Pancreas (tissue), 10 donors: ENCODE results near the gene PTEN. TPM values are rescaled to one million over a fixed set of nuclear protein-coding genes. Genes with fewer than 3 reads are reported as not detected.

Experiments
- ATAC-seq, 4 donors: fragments of 200-7000 bp; cut with Tn5 transposase; one replicate each; pipeline versions ENCODE4 v1.8.0 to v1.9.1; 2020; ENCODE audit warnings: mild to moderate bottlenecking in 4 of 4, moderate library complexity in 4 of 4
- DNase-seq, 6 donors: peaks; one replicate each; pipeline ENCODE4 v3.0.0-alpha.2; 2020
- FAIRE-seq: peaks from 2 replicates; lab custom pipeline; 2012; peaks lifted over from hg19 to GRCh38; lab: Jason Lieb, UNC
- H3K27ac ChIP-seq, 4 donors: fragments of 200-600 bp; sonication (generic); 1 replicate in 3 of 4; 2 replicates in 1 of 4; pipeline versions ENCODE4 v1.5.0 to v1.8.0; 2020
- H3K27me3 ChIP-seq, 4 donors: fragments of 200-600 bp; one replicate each; pipeline ENCODE4 v1.8.0; 2021
- H3K36me3 ChIP-seq, 3 donors: fragments of 200-600 bp; sonication (generic) in 1 of 3; one replicate each; pipeline versions ENCODE4 v1.5.0 to v1.8.0; 2020 to 2021
- H3K4me1 ChIP-seq, 3 donors: fragments of 200-600 bp; one replicate each; pipeline ENCODE4 v1.8.0; 2021
- H3K4me3 ChIP-seq, 4 donors: fragments of 200-600 bp; sonication (generic) in 2 of 4; one replicate each; pipeline versions ENCODE4 v1.5.0 to v1.8.0; 2020 to 2021
- H3K9me3 ChIP-seq, 4 donors: fragments of 200-600 bp; one replicate each; pipeline ENCODE4 v1.8.0; 2021
- CTCF ChIP-seq, 4 donors: fragments of 200-600 bp; sonication (generic) in 3 of 4; IDR thresholded peaks; one replicate each; pipeline versions ENCODE4 v1.5.0 to v1.8.0; 2021; ENCODE audit warnings: antibody characterized with exemption in 4 of 4
- WGBS, 2 donors: extraction: QIAGEN DNeasy Blood & Tissue Kit; methylation state at CpG; one replicate each; pipeline ENCODE4 v1.1.7; 2013; 5-methylcytosine and 5-hydroxymethylcytosine counted together
- intact Hi-C, 3 donors: fragments of 100-400 bp; cut with DNase I; formaldehyde crosslinking; loops; one replicate each; pipeline versions ENCODE4 v1.11.1 to v1.14.2; 2022
- polyA plus RNA-seq, 2 donors: library from polyadenylated mRNA; stranded (reverse); fragments of 200-250 nt; gene quantifications; one replicate each; pipeline ENCODE4 v1.2.3, GENCODE V29; 2013
- total RNA-seq, 6 donors: library from RNA; stranded (reverse); fragmentation: NEBNext Ultra II Directional in 4 of 6; extraction: Animal tissue kit (Norgen Biotek cat#: 25700) in 4 of 6; gene quantifications; one replicate each; pipeline versions ENCODE4 v1.2.1 to v1.2.4, GENCODE V29; 2021 to 2023
- donor health status: healthy with polysubstance abuse.
- donor health status: DM: no; HTN: no; CAD: no; lungs with moderate emphysema.
- donor health status: DM: no; HTN: no; CAD: no.
- donor health status: control.
- donor health status: control.
- donor health status: Bipolar disorder and iron deficiency.
- donor health status: DM: yes; HTN: yes; CAD: no.
- donor health status: DM: no; HTN: no; CAD: no.
- donor health status: DM: no; HTN: no; CAD: no.
- donor health status: DM: yes; HTN: yes; CAD: no.

PTEN gene
- total and polyA plus RNA-seq, 8 donors: 19.2 to 64.1 (median 40.4) TPM

DNA sequence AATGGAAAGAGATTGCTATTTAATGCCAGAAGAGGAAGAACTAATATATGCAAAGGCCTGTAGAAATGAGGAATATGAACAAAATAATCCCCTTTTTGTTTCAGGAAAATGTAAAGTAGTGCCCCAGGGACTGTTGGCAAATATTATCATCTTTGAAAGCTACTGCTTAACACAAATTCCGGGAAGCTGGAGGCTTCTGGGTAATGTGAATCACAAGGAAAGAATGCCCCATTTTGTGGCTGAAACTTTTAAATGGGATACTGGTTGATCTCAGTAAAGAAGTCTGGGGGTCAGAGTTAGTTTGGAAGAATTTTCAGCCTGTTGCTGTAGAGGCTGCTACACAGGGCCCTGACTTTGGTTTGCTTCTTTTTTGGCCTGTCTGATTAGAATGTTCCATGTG lies 141.0 kb downstream of the PTEN start:
- peak in 1 of 4 donors; percentile 18 for ATAC-seq
- Histone ChIP-seq H3K4me3 (no peak overlapping the region), H3K27me3 (no peaks in the 10 kb centered on the region), H3K4me1 (no peaks in the 10 kb centered on the region), H3K27ac (no peak overlapping the region), H3K36me3 (no peaks in the 10 kb centered on the region), H3K9me3 (no peaks in the 10 kb centered on the region)
- 83 to 97% methylated on average over 1 of the region's 1 CpG for WGBS, 2 donors
- DNase-seq: no peak
- intact Hi-C loops: no loop called here
- no peak for FAIRE-seq
- TF ChIP-seq CTCF (IDR thresholded peaks at IDR 0.05): no peak

DNA sequence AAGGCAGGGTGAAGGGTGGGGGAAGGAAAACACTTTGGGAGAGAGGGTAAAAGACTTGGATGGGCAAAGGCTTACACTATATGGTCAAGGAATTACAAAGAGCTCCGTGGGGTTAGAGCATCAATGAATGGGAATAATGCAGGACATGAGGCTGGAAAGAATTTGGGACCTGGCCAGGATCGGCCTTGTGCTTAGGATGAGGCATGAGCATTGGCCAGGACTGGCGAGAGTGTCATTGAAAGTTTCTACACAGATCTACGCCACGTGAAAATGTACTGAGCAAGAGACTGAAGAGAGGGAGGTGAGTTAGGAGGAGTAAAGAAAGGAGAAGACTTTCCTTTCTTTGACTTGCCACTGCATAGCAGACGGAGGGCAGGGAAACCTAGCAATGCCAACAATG lies 142.8 kb downstream of the PTEN start:
- no peaks in the 10 kb centered on the region for H3K27me3 ChIP-seq
- H3K36me3 ChIP-seq: no peaks in the 10 kb centered on the region
- intact Hi-C loops: no loop called here
- no peak overlapping the region for H3K27ac ChIP-seq
- no peaks in the 10 kb centered on the region for H3K4me1 ChIP-seq
- FAIRE-seq: no peak
- no peak overlapping the region for H3K4me3 ChIP-seq
- WGBS, 2 donors: 88 to 91% methylated on average over 6 of the region's 6 CpGs
- no peak for DNase-seq
- no peaks in the 10 kb centered on the region for H3K9me3 ChIP-seq
- no peak for TF ChIP-seq CTCF (IDR thresholded peaks at IDR 0.05)
- ATAC-seq: no peak

DNA sequence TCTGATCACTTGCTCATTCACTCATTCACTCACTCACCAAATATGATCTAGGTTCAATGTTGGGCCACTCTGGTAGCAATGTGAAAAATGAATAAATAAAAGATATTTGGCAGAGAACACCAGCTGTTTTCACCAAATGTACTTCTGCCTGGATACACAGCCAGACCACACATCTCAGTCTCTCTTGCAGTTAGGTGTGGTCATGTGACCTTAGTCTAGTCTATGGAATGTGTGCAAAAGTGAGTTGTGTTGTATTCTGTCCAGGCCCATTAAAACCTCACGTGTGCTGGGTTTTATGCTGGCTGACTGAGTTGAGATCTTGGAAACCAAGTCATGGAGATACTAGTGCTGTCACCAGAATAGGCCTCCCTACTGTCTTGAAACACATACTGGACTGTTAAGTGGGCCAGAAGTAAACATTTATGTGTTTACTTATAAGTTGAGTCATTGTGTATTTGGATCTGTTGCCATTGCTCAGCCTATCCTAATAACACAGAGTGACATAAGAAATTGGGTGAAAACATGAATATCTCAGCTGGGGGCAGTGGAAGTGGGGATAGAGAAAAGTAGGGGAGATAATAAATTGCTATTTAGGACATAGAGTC lies 145.5 kb downstream of the PTEN start:
- no peak for ATAC-seq
- Histone ChIP-seq H3K27me3 (no peaks in the 10 kb centered on the region), H3K36me3 (no peaks in the 10 kb centered on the region), H3K4me3 (no peak overlapping the region), H3K9me3 (no peaks in the 10 kb centered on the region), H3K27ac (no peak overlapping the region), H3K4me1 (no peaks in the 10 kb centered on the region)
- no peak for TF ChIP-seq CTCF (IDR thresholded peaks at IDR 0.05)
- FAIRE-seq: no peak
- 83 to 94% methylated on average over 1 of the region's 1 CpG for WGBS, 2 donors
- intact Hi-C loops: no loop called here
- DNase-seq: no peak

- ATAC-seq: no peak
- DNase-seq: no peak
- Histone ChIP-seq H3K27me3 (no peaks in the 10 kb centered on the region), H3K9me3 (no peaks in the 10 kb centered on the region), H3K36me3 (no peaks in the 10 kb centered on the region), H3K27ac (no peak overlapping the region), H3K4me3 (no peak overlapping the region), H3K4me1 (no peaks in the 10 kb centered on the region)
- 48 to 58% methylated on average over 4 of the region's 4 CpGs for WGBS, 2 donors
- FAIRE-seq: no peak
- no peak for TF ChIP-seq CTCF (IDR thresholded peaks at IDR 0.05)
- intact Hi-C loops: no loop called here
Measured at GRCh38 chr10:88012641-88013040, 149.2 kb downstream of the PTEN start.

DNA sequence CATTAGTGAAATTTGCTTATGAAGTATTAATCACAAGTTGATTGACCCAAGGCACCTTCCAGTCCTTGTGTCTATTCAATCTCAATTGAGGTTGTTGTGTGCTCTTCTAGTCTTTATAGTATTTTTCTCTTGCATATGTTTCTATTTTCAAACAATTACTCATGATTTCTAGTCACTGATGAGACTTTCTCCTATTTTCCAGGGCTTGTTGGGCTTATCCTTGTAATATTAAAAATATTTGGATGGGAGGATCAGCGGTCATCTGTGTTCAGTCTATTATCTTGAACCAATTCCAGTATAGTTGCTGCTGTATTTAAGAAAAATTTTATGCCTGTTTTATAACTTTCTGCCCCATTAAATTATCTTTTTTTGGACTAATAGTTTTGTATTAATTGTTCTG lies 154.4 kb downstream of the PTEN start:
- FAIRE-seq (no peak), ATAC-seq (no peak), DNase-seq (no peak)
- WGBS, 2 donors: 93 to 94% methylated on average over 1 of the region's 1 CpG
- Histone ChIP-seq H3K27ac (no peak overlapping the region), H3K36me3 (no peaks in the 10 kb centered on the region), H3K9me3 (no peaks in the 10 kb centered on the region), H3K27me3 (no peaks in the 10 kb centered on the region), H3K4me1 (no peaks in the 10 kb centered on the region), H3K4me3 (no peak overlapping the region)
- TF ChIP-seq CTCF (IDR thresholded peaks at IDR 0.05): no peak
- intact Hi-C loops: no loop called here
